K562 (cell line): Measurements from ENCODE around the gene CMTR1. TPM values are rescaled to one million over a fixed set of nuclear protein-coding genes. Genes with fewer than 3 reads are reported as not detected.

Experiments
- CHD4 ChIP-seq: fragments of 200-600 bp; sonication (generic); IDR thresholded peaks from 3 replicates; pipeline ENCODE4 v1.6.1; 2012; ENCODE audit warnings: low read depth, mild to moderate bottlenecking, mixed read lengths, low read length, inconsistent platforms; ENCODE audit not compliant: insufficient read depth, insufficient replicate concordance, poor library complexity, severe bottlenecking
- CTBP1 ChIP-seq: fragments of 450-650 bp; IDR thresholded peaks from 2 replicates; pipeline ENCODE4 v1.6.1; 2016; ENCODE audit warnings: borderline replicate concordance
- POU5F1 ChIP-seq: fragments of 150-350 bp; IDR thresholded peaks from 2 replicates; pipeline ENCODE4 v1.6.1; 2014; ENCODE audit warnings: borderline replicate concordance, low read length, low read depth, mild to moderate bottlenecking; ENCODE audit not compliant: partially characterized antibody
- polyA plus RNA-seq, 8 experiments: library from polyadenylated mRNA; depleted of rRNA in 4 of 8; stranded (reverse) in 5 of 8; unstranded in 3 of 8; fragments of >200 nt; fragmentation: Nextera tagmentation in 2 of 8; fragmentation: Illumina TruSeq in 1 of 8; extraction: Ambion mirVana in 2 of 8; extraction: Trizol in 1 of 8; gene quantifications; 2 replicates each; pipeline versions ENCODE4 v1.2.1 to v1.2.3, GENCODE V29; 2011 to 2014; ENCODE audit warnings: inconsistent platforms in 1 of 8, missing spikeins in 1 of 8
- total RNA-seq, 7 experiments: library from RNA; depleted of rRNA in 6 of 7; stranded (reverse); fragments of >200 nt in 6 of 7; fragmentation: Illumina TruSeq in 2 of 7; extraction: Trizol in 2 of 7; gene quantifications; 2 replicates each; pipeline versions ENCODE4 v1.2.1 to v1.2.3, GENCODE V29; 2011 to 2021; ENCODE audit warnings: low replicate concordance in 1 of 7
- TF ChIP-seq, protein P1 (sequence below): fragments of 450-650 bp; IDR thresholded peaks from 2 replicates; pipeline ENCODE4 v1.6.1; 2016; ENCODE audit warnings: mild to moderate bottlenecking, moderate library complexity
- TF ChIP-seq, protein P2 (sequence below), 3 experiments: IDR thresholded peaks in 2 of 3; conservative IDR thresholded peaks in 1 of 3; 2 replicates each; pipeline ENCODE4 v1.5.1; 2011 to 2012; ENCODE audit warnings: low read length in 3 of 3, mild to moderate bottlenecking in 3 of 3, control low read depth in 2 of 3, improper control_type of control experiment in 1 of 3, inconsistent platforms in 1 of 3, low read depth in 1 of 3, mixed read lengths in 1 of 3, moderate library complexity in 1 of 3; ENCODE audit not compliant: insufficient read depth in 2 of 3
- TF ChIP-seq, protein P3 (sequence below): IDR thresholded peaks from 2 replicates; pipeline ENCODE4 v1.6.1; 2011; ENCODE audit warnings: borderline replicate concordance, low read depth, mild to moderate bottlenecking, moderate library complexity, low read length; ENCODE audit not compliant: insufficient read depth, poor library complexity, severe bottlenecking

CMTR1 gene
- total and polyA plus RNA-seq, 9 of the 15 experiments (the other 6 are each of a cell fraction or from before 2014, with no cell fraction given): 2.9 to 63.5 (median 49.5) TPM

DNA sequence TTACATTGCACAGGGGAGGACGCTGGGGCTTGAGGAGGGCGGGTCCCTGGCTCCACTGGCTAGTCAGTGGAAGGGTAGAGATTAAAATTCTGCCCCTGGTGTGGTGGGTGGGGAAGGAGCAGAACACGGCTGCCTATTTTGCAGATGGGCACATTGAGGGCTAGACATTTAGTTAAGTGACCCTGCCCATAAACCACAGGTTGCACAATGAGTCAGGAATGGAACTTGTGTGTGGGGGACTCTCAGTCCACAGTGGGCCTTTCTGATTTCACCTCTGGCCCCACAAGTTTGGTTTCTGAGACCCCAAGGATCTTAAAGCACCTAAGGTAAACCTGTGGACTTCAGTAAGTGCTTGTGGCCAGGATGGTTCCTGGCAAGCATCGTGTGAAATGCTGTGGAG, 88.7 kb downstream of the CMTR1 start (continued):
- TF ChIP-seq, protein P1, sequence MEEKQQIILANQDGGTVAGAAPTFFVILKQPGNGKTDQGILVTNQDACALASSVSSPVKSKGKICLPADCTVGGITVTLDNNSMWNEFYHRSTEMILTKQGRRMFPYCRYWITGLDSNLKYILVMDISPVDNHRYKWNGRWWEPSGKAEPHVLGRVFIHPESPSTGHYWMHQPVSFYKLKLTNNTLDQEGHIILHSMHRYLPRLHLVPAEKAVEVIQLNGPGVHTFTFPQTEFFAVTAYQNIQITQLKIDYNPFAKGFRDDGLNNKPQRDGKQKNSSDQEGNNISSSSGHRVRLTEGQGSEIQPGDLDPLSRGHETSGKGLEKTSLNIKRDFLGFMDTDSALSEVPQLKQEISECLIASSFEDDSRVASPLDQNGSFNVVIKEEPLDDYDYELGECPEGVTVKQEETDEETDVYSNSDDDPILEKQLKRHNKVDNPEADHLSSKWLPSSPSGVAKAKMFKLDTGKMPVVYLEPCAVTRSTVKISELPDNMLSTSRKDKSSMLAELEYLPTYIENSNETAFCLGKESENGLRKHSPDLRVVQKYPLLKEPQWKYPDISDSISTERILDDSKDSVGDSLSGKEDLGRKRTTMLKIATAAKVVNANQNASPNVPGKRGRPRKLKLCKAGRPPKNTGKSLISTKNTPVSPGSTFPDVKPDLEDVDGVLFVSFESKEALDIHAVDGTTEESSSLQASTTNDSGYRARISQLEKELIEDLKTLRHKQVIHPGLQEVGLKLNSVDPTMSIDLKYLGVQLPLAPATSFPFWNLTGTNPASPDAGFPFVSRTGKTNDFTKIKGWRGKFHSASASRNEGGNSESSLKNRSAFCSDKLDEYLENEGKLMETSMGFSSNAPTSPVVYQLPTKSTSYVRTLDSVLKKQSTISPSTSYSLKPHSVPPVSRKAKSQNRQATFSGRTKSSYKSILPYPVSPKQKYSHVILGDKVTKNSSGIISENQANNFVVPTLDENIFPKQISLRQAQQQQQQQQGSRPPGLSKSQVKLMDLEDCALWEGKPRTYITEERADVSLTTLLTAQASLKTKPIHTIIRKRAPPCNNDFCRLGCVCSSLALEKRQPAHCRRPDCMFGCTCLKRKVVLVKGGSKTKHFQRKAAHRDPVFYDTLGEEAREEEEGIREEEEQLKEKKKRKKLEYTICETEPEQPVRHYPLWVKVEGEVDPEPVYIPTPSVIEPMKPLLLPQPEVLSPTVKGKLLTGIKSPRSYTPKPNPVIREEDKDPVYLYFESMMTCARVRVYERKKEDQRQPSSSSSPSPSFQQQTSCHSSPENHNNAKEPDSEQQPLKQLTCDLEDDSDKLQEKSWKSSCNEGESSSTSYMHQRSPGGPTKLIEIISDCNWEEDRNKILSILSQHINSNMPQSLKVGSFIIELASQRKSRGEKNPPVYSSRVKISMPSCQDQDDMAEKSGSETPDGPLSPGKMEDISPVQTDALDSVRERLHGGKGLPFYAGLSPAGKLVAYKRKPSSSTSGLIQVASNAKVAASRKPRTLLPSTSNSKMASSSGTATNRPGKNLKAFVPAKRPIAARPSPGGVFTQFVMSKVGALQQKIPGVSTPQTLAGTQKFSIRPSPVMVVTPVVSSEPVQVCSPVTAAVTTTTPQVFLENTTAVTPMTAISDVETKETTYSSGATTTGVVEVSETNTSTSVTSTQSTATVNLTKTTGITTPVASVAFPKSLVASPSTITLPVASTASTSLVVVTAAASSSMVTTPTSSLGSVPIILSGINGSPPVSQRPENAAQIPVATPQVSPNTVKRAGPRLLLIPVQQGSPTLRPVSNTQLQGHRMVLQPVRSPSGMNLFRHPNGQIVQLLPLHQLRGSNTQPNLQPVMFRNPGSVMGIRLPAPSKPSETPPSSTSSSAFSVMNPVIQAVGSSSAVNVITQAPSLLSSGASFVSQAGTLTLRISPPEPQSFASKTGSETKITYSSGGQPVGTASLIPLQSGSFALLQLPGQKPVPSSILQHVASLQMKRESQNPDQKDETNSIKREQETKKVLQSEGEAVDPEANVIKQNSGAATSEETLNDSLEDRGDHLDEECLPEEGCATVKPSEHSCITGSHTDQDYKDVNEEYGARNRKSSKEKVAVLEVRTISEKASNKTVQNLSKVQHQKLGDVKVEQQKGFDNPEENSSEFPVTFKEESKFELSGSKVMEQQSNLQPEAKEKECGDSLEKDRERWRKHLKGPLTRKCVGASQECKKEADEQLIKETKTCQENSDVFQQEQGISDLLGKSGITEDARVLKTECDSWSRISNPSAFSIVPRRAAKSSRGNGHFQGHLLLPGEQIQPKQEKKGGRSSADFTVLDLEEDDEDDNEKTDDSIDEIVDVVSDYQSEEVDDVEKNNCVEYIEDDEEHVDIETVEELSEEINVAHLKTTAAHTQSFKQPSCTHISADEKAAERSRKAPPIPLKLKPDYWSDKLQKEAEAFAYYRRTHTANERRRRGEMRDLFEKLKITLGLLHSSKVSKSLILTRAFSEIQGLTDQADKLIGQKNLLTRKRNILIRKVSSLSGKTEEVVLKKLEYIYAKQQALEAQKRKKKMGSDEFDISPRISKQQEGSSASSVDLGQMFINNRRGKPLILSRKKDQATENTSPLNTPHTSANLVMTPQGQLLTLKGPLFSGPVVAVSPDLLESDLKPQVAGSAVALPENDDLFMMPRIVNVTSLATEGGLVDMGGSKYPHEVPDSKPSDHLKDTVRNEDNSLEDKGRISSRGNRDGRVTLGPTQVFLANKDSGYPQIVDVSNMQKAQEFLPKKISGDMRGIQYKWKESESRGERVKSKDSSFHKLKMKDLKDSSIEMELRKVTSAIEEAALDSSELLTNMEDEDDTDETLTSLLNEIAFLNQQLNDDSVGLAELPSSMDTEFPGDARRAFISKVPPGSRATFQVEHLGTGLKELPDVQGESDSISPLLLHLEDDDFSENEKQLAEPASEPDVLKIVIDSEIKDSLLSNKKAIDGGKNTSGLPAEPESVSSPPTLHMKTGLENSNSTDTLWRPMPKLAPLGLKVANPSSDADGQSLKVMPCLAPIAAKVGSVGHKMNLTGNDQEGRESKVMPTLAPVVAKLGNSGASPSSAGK: no peak
- TF ChIP-seq, protein P2, sequence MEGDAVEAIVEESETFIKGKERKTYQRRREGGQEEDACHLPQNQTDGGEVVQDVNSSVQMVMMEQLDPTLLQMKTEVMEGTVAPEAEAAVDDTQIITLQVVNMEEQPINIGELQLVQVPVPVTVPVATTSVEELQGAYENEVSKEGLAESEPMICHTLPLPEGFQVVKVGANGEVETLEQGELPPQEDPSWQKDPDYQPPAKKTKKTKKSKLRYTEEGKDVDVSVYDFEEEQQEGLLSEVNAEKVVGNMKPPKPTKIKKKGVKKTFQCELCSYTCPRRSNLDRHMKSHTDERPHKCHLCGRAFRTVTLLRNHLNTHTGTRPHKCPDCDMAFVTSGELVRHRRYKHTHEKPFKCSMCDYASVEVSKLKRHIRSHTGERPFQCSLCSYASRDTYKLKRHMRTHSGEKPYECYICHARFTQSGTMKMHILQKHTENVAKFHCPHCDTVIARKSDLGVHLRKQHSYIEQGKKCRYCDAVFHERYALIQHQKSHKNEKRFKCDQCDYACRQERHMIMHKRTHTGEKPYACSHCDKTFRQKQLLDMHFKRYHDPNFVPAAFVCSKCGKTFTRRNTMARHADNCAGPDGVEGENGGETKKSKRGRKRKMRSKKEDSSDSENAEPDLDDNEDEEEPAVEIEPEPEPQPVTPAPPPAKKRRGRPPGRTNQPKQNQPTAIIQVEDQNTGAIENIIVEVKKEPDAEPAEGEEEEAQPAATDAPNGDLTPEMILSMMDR (IDR thresholded peaks at IDR 0.05 in 2 of 3, conservative IDR thresholded peaks at IDR 0.05 in 1 of 3; ENCODE audit: insufficient read depth in 2 of 3, low read depth in 1 of 3, low read length in 3 of 3): no peak
- no peak for TF ChIP-seq CHD4
- TF ChIP-seq, protein P3, sequence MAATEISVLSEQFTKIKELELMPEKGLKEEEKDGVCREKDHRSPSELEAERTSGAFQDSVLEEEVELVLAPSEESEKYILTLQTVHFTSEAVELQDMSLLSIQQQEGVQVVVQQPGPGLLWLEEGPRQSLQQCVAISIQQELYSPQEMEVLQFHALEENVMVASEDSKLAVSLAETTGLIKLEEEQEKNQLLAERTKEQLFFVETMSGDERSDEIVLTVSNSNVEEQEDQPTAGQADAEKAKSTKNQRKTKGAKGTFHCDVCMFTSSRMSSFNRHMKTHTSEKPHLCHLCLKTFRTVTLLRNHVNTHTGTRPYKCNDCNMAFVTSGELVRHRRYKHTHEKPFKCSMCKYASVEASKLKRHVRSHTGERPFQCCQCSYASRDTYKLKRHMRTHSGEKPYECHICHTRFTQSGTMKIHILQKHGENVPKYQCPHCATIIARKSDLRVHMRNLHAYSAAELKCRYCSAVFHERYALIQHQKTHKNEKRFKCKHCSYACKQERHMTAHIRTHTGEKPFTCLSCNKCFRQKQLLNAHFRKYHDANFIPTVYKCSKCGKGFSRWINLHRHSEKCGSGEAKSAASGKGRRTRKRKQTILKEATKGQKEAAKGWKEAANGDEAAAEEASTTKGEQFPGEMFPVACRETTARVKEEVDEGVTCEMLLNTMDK: no peak
- TF ChIP-seq POU5F1: no peak
- no peak for TF ChIP-seq CTBP1
